ENCODE measurements around the gene CTIF.

GRCh38 chr18:48547531-48547981 lies 8.7 kb downstream of the CTIF start:
- TF ChIP-seq CTCF (IDR thresholded peaks at IDR 0.05; ENCODE audit: insufficient read depth, low read length, poor library complexity, severe bottlenecking) (no peak), EZH2phosphoT487 (conservative IDR thresholded peaks at IDR 0.05; ENCODE audit: low read length) (no peak)
